ENCODE measurements around the gene SLCO1B1. TPM values are rescaled to one million over a fixed set of nuclear protein-coding genes. Genes with fewer than 3 reads are reported as not detected.
"Not testable (repeated sequence)": the region's sequence is repeated elsewhere in the genome, so short reads cannot be mapped to it uniquely, and the experiment has no call there.

SLCO1B1 gene, protein sequence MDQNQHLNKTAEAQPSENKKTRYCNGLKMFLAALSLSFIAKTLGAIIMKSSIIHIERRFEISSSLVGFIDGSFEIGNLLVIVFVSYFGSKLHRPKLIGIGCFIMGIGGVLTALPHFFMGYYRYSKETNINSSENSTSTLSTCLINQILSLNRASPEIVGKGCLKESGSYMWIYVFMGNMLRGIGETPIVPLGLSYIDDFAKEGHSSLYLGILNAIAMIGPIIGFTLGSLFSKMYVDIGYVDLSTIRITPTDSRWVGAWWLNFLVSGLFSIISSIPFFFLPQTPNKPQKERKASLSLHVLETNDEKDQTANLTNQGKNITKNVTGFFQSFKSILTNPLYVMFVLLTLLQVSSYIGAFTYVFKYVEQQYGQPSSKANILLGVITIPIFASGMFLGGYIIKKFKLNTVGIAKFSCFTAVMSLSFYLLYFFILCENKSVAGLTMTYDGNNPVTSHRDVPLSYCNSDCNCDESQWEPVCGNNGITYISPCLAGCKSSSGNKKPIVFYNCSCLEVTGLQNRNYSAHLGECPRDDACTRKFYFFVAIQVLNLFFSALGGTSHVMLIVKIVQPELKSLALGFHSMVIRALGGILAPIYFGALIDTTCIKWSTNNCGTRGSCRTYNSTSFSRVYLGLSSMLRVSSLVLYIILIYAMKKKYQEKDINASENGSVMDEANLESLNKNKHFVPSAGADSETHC
- not detected for polyA plus RNA-seq
- long read RNA-seq, donor 1 = 0 reads
- long read RNA-seq, donor 2 = 0 reads
- long read RNA-seq, donor 3 = 0 reads
- long read RNA-seq, donor 4 = 0 reads
- long read RNA-seq, donor 5 = 0 reads
- long read RNA-seq, donor 6 = 0 reads
- long read RNA-seq, donor 7 = 0 reads
- long read RNA-seq, donor 8 = 0 reads
- long read RNA-seq, donor 9 = 0 reads
- long read RNA-seq, donor 10 = 0 reads

DNA sequence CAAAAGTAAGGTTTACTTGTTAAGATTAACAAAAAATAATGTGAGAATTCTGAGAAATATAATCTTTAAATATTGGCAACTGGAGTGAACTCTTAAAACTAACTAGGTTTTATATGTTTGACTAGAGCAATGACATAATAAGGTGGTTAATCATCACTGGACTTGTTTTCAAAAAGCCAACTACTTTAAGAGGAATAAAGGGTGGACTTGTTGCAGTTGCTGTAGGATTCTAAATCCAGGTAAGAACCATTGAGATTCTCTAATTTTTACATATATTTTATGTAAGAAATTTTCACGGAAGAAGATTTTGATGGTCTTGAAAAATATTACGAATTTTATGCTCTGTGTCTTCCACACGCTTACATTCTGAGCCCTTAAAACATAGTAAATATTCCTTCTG, at the start of gene SLCO1B1:
SLCO1B1 (plus strand) TSS at position 197 of the 400 bp plus-strand sequence. CDS start 10,381 bp downstream, outside the sequence.
- Histone ChIP-seq H3K27ac (ENCODE audit: low read depth in 1 of 3, low read length in 2 of 3) (no peak within 1 kb of the TSS), H3K4me1 (ENCODE audit: control insufficient read depth in 3 of 3, insufficient read depth in 2 of 3, low read depth in 1 of 3, low read length in 2 of 3) (no peaks in the 10 kb centered on the region), H3K27me3 (ENCODE audit: control insufficient read depth in 3 of 3, insufficient read depth in 3 of 3, low read length in 3 of 3) (no peaks in the 10 kb centered on the region), H3K4me3 (ENCODE audit: low read depth in 1 of 3, low read length in 3 of 3) (no peak within 1 kb of the TSS), H3K9me3 (ENCODE audit: control insufficient read depth in 2 of 2, insufficient read depth in 1 of 2, low read depth in 1 of 2, low read length in 1 of 2) (no peaks in the 10 kb centered on the region), H3K36me3 (ENCODE audit: control insufficient read depth in 3 of 3, insufficient read depth in 2 of 3, low read depth in 1 of 3, low read length in 3 of 3) (no peaks in the 10 kb centered on the region)
- WGBS, 3 donors = 81 to 87% (median 86%) methylated on average over 3 of the region's 3 CpGs
- FAIRE-seq = no peak
- DNase-seq = no peak

DNA sequence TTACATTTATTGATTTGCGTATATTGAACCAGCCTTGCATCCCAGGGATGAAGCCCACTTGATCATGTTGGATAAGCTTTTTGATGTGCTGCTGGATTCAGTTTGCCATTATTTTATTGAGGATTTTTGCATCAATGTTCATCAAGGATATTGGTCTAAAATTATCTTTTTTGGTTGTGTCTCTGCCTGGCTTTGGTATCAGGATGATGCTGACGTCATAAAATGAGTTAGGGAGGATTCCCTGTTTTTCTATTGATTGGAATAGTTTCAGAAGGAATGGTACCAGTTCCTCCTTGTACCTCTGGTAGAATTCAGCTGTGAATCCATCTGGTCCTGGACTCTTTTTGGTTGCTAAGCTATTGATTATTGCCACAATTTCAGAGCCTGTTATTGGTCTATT, 46.2 kb upstream of the SLCO1B1 start:
- not testable (repeated sequence) for H3K27ac ChIP-seq (ENCODE audit: low read depth in 1 of 3, low read length in 2 of 3); H3K36me3 ChIP-seq (ENCODE audit: control insufficient read depth in 3 of 3, insufficient read depth in 2 of 3, low read depth in 1 of 3, low read length in 3 of 3); FAIRE-seq; H3K4me3 ChIP-seq (ENCODE audit: low read depth in 1 of 3, low read length in 3 of 3); DNase-seq; H3K27me3 ChIP-seq (ENCODE audit: control insufficient read depth in 3 of 3, insufficient read depth in 3 of 3, low read length in 3 of 3); H3K4me1 ChIP-seq (ENCODE audit: control insufficient read depth in 3 of 3, insufficient read depth in 2 of 3, low read depth in 1 of 3, low read length in 2 of 3); H3K9me3 ChIP-seq (ENCODE audit: control insufficient read depth in 2 of 2, insufficient read depth in 1 of 2, low read depth in 1 of 2, low read length in 1 of 2)
- 22 to 48% (median 33%) methylated on average over 1 of the region's 2 CpGs for WGBS, 3 donors

DNA sequence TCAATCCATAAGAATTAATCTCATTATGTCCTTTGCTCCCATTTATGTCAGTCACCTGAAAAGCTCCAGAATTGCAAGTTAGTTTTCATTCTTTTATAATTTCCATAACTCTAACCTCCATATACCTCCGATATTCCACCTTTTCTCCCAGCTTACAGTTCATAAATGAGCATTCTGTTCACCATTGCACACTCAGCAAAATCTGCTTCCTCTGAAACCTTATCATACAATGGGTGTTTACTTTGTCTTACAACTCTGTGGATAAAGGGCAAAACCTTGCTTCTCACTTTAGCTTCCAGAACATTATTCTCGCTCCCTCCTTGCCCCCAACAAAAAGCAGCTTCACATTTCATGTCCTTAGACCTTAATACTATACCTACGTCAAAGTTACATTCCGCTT, 19.3 kb upstream of the SLCO1B1 start:
- H3K27me3 ChIP-seq (ENCODE audit: control insufficient read depth in 3 of 3, insufficient read depth in 3 of 3, low read length in 3 of 3) = no peaks in the 10 kb centered on the region
- DNase-seq (no peak), FAIRE-seq (no peak)
- WGBS, 3 donors = 60 to 73% (median 68%) methylated on average over 4 of the region's 4 CpGs
- no peaks in the 10 kb centered on the region for H3K36me3 ChIP-seq (ENCODE audit: control insufficient read depth in 3 of 3, insufficient read depth in 2 of 3, low read depth in 1 of 3, low read length in 3 of 3)
- H3K27ac ChIP-seq (ENCODE audit: low read depth in 1 of 3, low read length in 2 of 3) = no peak overlapping the region
- no peaks in the 10 kb centered on the region for H3K9me3 ChIP-seq (ENCODE audit: control insufficient read depth in 2 of 2, insufficient read depth in 1 of 2, low read depth in 1 of 2, low read length in 1 of 2)
- no peaks in the 10 kb centered on the region for H3K4me1 ChIP-seq (ENCODE audit: control insufficient read depth in 3 of 3, insufficient read depth in 2 of 3, low read depth in 1 of 3, low read length in 2 of 3)
- no peak overlapping the region for H3K4me3 ChIP-seq (ENCODE audit: low read depth in 1 of 3, low read length in 3 of 3)

DNA sequence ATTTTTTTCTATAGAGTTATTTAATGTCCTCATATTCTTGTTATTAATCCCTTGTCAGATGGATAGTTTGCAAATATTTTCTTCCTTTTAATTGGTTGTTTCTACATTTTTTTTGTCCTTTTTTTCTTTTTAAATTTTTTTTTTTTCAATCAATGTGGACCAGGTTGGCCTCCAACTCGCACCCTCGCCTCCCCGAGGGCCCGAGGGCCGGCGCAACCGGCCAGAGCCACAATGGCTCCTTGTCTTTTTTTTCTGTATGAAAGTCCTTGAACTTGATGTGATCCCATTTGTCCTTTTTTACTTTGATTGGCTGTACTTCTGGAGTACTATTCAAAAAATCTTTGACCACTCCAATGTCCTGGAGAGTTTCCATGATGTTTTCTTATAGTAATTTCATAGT, 17.7 kb upstream of the SLCO1B1 start:
- Histone ChIP-seq H3K27ac (ENCODE audit: low read depth in 1 of 3, low read length in 2 of 3) (no peak overlapping the region), H3K4me3 (ENCODE audit: low read depth in 1 of 3, low read length in 3 of 3) (no peak overlapping the region), H3K27me3 (ENCODE audit: control insufficient read depth in 3 of 3, insufficient read depth in 3 of 3, low read length in 3 of 3) (no peaks in the 10 kb centered on the region), H3K36me3 (ENCODE audit: control insufficient read depth in 3 of 3, insufficient read depth in 2 of 3, low read depth in 1 of 3, low read length in 3 of 3) (no peaks in the 10 kb centered on the region), H3K4me1 (ENCODE audit: control insufficient read depth in 3 of 3, insufficient read depth in 2 of 3, low read depth in 1 of 3, low read length in 2 of 3) (no peaks in the 10 kb centered on the region), H3K9me3 (ENCODE audit: control insufficient read depth in 2 of 2, insufficient read depth in 1 of 2, low read depth in 1 of 2, low read length in 1 of 2) (no peaks in the 10 kb centered on the region)
- 92 to 93% (median 93%) methylated on average over 7 of the region's 7 CpGs for WGBS, 3 donors
- DNase-seq (no peak), FAIRE-seq (no peak)

DNA sequence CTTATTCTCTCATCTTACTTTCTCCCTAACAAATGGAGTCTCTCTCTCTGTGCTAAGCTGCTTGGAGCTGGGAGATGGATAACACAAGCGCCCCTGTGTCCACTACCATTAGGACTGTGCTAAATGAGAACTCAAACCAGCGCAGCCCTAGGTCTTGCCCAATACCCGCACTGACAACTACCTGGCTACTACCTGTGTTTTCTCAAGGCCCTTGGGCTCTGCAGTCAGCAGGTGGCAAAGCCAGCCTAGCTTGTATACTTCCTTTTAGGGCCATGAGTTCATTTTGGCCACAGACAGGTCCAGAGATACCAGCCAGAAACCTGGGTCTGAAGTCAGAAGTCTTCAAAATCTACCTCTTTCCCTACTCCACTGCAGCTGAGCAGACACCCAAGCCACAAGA, 13.0 kb upstream of the SLCO1B1 start:
- 83 to 93% (median 88%) methylated on average over 3 of the region's 3 CpGs for WGBS, 3 donors
- H3K4me3 ChIP-seq (ENCODE audit: low read depth in 1 of 3, low read length in 3 of 3) = no peak overlapping the region
- H3K4me1 ChIP-seq (ENCODE audit: control insufficient read depth in 3 of 3, insufficient read depth in 2 of 3, low read depth in 1 of 3, low read length in 2 of 3) = no peaks in the 10 kb centered on the region
- H3K9me3 ChIP-seq (ENCODE audit: control insufficient read depth in 2 of 2, insufficient read depth in 1 of 2, low read depth in 1 of 2, low read length in 1 of 2) = no peaks in the 10 kb centered on the region
- DNase-seq (no peak), FAIRE-seq (no peak)
- no peaks in the 10 kb centered on the region for H3K27me3 ChIP-seq (ENCODE audit: control insufficient read depth in 3 of 3, insufficient read depth in 3 of 3, low read length in 3 of 3)
- H3K36me3 ChIP-seq (ENCODE audit: control insufficient read depth in 3 of 3, insufficient read depth in 2 of 3, low read depth in 1 of 3, low read length in 3 of 3) = no peaks in the 10 kb centered on the region
- no peak overlapping the region for H3K27ac ChIP-seq (ENCODE audit: low read depth in 1 of 3, low read length in 2 of 3)

DNA sequence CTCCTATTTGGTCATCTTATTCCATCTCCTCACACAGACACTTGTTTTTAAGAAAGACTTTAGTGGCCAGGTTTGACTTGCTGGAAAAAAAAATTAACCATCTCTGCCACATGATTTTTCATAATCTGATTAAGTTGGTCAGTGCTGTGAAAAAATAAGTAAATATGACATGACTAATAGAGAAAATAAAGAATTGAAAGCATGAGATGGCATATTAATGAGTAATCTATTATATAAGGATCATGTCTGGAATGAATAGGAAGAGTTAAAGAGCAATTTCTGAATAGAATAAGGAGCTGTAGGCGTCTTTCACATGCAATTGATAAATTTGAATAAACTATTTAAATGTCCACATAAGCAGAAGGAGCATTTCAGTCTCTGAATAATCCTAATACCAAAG, 12.2 kb upstream of the SLCO1B1 start:
- FAIRE-seq (no peak), DNase-seq (no peak)
- Histone ChIP-seq H3K27ac (ENCODE audit: low read depth in 1 of 3, low read length in 2 of 3) (no peak overlapping the region), H3K36me3 (ENCODE audit: control insufficient read depth in 3 of 3, insufficient read depth in 2 of 3, low read depth in 1 of 3, low read length in 3 of 3) (no peaks in the 10 kb centered on the region), H3K4me3 (ENCODE audit: low read depth in 1 of 3, low read length in 3 of 3) (no peak overlapping the region), H3K27me3 (ENCODE audit: control insufficient read depth in 3 of 3, insufficient read depth in 3 of 3, low read length in 3 of 3) (no peaks in the 10 kb centered on the region), H3K4me1 (ENCODE audit: control insufficient read depth in 3 of 3, insufficient read depth in 2 of 3, low read depth in 1 of 3, low read length in 2 of 3) (no peaks in the 10 kb centered on the region), H3K9me3 (ENCODE audit: control insufficient read depth in 2 of 2, insufficient read depth in 1 of 2, low read depth in 1 of 2, low read length in 1 of 2) (no peaks in the 10 kb centered on the region)
- WGBS, 3 donors = 35 to 48% (median 38%) methylated on average over 1 of the region's 1 CpG

DNA sequence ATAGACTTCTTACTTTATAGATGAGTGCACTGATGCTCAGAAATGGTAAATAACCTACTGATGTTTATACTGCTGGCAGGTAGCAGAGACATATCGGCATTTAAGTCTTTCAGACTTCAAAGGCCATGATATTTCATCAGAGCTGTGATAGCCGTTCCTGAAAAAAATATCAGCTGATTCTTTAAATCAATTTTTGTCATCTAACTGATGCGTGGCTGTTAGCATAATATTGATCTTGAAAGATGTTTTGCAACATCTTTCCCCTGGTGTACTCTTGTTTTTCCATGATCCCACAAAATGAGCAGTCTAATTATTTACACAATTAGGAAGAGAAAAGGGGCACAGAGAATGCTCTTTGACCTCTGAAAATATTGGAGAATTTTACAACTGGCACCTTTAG, 1.6 kb upstream of the SLCO1B1 start:
- FAIRE-seq (no peak), DNase-seq (no peak)
- Histone ChIP-seq H3K36me3 (ENCODE audit: control insufficient read depth in 3 of 3, insufficient read depth in 2 of 3, low read depth in 1 of 3, low read length in 3 of 3) (no peaks in the 10 kb centered on the region), H3K27ac (ENCODE audit: low read depth in 1 of 3, low read length in 2 of 3) (no peak overlapping the region), H3K4me3 (ENCODE audit: low read depth in 1 of 3, low read length in 3 of 3) (no peak overlapping the region), H3K27me3 (ENCODE audit: control insufficient read depth in 3 of 3, insufficient read depth in 3 of 3, low read length in 3 of 3) (no peaks in the 10 kb centered on the region), H3K4me1 (ENCODE audit: control insufficient read depth in 3 of 3, insufficient read depth in 2 of 3, low read depth in 1 of 3, low read length in 2 of 3) (no peaks in the 10 kb centered on the region), H3K9me3 (ENCODE audit: control insufficient read depth in 2 of 2, insufficient read depth in 1 of 2, low read depth in 1 of 2, low read length in 1 of 2) (no peaks in the 10 kb centered on the region)
- 47 to 67% (median 54%) methylated on average over 3 of the region's 3 CpGs for WGBS, 3 donors

DNA sequence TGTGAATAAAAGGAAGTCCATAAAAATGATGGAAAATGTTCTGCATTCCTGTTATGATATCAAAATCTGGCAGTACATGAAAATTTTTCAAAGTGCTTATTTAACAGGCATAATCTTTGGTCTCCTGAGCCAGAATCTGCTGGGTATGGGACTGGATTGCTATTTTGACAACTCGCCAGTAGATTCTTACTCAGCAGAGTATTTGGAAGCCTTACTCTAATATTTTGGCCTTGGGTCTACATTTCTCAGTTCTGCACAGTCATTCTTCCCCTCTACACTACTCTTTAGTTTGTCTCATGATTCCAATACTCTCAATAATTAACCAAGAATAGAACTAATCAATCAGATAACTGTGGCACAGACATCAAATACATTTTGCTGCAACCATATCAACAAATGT, 1.1 kb upstream of the SLCO1B1 start:
- no peak overlapping the region for H3K4me3 ChIP-seq (ENCODE audit: low read depth in 1 of 3, low read length in 3 of 3)
- 63 to 72% (median 67%) methylated on average over 1 of the region's 1 CpG for WGBS, 3 donors

More for the DNA sequence above, 1.1 kb upstream of the SLCO1B1 start:
- Histone ChIP-seq H3K4me1 (ENCODE audit: control insufficient read depth in 3 of 3, insufficient read depth in 2 of 3, low read depth in 1 of 3, low read length in 2 of 3) (no peaks in the 10 kb centered on the region), H3K27me3 (ENCODE audit: control insufficient read depth in 3 of 3, insufficient read depth in 3 of 3, low read length in 3 of 3) (no peaks in the 10 kb centered on the region), H3K9me3 (ENCODE audit: control insufficient read depth in 2 of 2, insufficient read depth in 1 of 2, low read depth in 1 of 2, low read length in 1 of 2) (no peaks in the 10 kb centered on the region), H3K27ac (ENCODE audit: low read depth in 1 of 3, low read length in 2 of 3) (no peak overlapping the region), H3K36me3 (ENCODE audit: control insufficient read depth in 3 of 3, insufficient read depth in 2 of 3, low read depth in 1 of 3, low read length in 3 of 3) (no peaks in the 10 kb centered on the region)
- FAIRE-seq (no peak), DNase-seq (no peak)

Measured in small intestine (tissue), 16 donors.